Activated CD4-positive, CD25-positive, alpha-beta regulatory T cell treated with anti-CD3 and anti-CD28 coated beads, Interleukin-2, amount 50 U/mL, for 16 hours (primary cell): ENCODE measurements around the gene TMEM17.

Experiments
- DNase-seq: peaks from one replicate; pipeline ENCODE4 v3.0.0-alpha.2; 2020; ENCODE audit warnings: low read depth, low spot score

The TMEM17 gene

DNA sequence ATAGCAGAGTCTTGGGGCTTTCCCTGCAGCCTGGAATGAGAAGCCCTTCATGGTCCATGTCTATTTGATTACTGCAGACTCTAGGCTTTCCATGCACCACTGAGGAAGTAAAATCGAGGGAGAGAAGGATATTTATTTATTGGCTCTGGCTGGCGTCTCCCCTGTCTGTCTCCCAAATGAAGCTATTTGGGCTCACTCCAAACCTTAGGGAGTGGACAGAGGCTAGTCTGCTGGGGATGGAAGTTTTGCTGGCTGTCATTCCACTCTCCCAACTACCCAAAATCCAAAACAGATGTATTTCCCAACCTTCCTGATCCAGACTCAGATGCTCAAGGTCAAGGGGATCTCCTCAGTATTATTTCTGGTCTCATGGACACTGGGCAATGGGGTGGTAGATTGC is 33.7 kb downstream of the TMEM17 start:
- DNase-seq: no peak

DNA sequence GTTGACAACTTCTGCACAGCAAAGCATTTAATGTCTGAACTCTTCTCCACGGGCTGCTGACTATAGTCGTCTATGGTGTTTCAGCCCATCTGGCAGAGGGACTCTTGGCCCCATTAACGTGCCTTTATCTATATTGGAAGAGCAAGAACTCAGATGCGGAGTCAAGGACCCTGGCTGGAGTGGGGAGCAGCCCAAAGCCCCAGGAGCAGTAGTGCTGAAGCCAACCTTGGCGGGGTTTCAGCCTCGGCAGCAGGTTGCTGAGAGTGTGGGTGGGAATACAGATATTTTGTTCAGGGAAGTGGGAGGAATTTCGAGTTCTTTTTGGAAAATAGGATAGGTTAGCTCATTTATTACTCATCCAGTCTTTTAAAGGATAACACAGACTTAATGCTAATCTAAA is 34.2 kb downstream of the TMEM17 start:
- DNase-seq: no peak

DNA sequence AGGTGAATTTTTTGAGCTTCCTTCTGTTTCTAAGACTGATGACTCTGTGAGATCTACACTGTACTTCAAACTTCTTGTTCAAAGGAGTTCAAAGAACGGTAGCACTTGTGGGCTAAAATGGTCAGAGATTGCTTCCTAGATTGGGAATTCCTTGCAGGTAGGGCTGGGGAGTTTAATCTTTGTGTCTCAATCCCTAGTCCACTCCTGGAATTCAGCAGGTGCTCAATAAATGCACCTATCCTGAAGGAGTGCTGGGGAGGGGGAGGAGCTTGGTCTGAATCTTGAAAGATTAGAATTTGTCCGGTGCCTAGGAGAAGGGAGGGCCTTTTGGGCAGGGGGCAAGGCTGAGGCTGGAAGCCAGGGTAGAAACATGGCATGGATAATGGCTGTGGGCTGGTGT is 34.6 kb downstream of the TMEM17 start:
- no peak for DNase-seq

GRCh38 chr2:62469548-62469947 is 36.4 kb downstream of the TMEM17 start:
- no peak for DNase-seq

GRCh38 chr2:62469114-62469513 is 36.9 kb downstream of the TMEM17 start:
- DNase-seq: no peak

DNA sequence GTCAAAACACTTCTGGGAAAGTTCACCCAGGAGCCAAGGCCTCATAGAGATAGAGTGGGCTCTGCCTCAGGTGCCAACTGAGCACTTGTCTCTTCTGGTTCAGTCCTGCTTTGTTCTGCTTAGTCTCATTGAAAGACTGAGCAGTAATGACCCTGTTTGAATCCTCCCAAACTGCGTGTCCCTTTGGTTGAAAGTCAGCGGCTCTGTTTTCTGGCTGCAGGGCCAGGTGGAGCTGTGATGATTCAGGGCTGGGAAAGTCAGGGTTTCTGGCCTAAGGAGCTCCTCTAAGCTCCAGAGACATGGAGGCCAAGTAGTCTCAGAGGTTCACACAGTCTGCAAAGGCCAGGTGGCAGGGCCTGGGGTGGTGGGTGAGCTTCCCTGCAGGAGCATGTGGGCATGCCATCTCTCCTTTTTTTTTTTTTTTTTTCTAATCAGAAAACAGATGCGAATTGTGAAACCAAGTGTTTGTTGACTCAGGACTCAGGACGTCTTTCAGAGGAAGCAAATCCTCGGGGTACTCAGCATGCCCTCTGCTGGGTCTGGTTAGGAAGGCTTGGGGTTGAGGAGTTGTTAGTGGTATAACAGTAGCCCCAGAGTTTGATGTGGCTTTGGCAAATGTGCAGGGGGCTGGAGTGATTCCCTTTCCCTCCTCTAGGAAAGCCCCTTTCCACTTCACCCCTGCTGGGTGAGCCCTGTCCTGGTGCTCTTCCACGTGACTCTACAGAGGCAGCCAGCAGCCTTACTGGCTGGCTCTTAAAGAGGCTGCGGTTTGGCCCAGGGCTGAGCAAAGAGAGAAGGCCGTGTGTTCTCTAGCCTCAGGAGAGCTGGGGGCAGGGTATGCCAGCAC is 38.3 kb downstream of the TMEM17 start:
- no peak for DNase-seq

- DNase-seq: no peak
Observed at GRCh38 chr2:62467100-62467474, 38.9 kb downstream of the TMEM17 start.

- no peak for DNase-seq
Observed at GRCh38 chr2:62466503-62466854, 39.5 kb downstream of the TMEM17 start.

- DNase-seq: no peak
Observed at GRCh38 chr2:62465741-62466502, 40.1 kb downstream of the TMEM17 start.

- DNase-seq: no peak
Observed at GRCh38 chr2:62465039-62465740, 40.8 kb downstream of the TMEM17 start.

DNA sequence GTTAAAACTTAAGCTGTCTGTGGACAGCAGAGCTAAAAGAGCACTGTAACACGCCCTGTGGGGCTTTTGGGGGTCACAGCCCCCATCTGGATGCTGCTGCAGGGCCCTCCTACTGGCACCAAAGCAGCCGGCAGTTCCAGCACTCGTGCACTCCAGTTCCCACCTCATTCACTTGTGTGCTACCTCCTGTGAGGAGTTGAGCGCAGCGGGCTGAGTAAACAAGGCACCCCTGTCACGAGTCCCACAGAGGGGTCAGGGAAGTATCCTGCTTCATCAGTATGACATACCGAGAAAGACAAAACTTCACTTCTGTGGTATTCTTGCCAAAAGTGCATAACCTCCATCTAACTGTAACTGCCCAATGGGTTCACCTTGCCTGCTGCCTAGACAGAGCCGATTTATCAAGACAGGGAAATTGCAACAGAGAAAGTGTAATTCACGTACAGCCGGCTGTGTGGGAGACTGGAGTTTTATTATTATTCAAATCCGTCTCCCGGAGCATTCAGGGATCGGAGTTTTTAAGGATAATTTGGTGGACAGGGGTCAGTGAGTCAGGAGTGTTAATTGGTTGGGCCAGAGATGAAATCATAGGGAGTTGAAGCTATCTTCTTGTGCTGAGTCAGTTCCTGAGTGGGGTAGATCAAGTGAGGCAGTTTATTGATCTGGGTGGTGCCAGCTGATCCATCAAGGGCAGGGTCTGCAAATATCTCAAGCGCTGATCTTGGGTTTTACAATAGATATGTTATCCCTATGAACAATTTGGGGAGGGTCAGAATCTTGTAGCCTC is 41.6 kb downstream of the TMEM17 start:
- DNase-seq: no peak

DNA sequence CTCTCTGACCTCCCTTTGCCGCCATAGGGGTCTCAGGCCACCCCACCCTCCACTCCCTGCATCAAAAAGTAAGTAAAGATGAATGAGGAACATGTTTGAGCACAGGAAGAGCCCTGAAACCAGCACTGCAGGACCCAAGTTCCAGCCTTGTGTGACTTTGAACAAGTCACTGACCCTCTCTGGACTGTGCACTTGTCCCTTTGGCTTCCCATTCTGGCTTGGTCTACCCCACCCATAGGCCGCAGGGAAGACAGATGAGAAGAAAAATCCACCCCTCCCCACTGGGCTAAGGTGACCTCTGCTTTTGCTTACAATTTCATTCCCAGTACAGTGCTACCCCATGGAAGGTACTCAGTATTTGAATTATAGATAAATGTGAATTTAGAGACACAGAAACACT is 43.8 kb downstream of the TMEM17 start:
- no peak for DNase-seq

DNA sequence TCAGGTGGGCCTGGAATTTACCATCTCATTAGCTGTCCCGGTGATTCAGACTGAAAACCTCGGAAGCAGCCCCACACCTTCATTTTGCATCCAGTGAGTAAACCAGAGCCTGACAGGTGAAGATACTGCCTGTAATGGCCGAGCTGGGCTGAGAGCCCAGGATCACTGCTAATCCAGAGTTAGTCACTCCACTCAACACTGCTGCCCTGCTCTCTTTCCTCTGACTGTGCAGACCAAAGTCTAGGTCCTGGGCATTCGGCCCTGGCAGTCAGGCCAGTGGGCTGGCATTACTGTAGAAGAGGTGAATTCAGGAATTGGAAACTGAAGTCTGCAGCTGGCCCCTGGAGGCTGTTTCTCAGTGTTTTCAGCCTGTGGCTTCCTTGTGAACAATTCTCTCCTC is 44.3 kb downstream of the TMEM17 start:
- DNase-seq: no peak

DNA sequence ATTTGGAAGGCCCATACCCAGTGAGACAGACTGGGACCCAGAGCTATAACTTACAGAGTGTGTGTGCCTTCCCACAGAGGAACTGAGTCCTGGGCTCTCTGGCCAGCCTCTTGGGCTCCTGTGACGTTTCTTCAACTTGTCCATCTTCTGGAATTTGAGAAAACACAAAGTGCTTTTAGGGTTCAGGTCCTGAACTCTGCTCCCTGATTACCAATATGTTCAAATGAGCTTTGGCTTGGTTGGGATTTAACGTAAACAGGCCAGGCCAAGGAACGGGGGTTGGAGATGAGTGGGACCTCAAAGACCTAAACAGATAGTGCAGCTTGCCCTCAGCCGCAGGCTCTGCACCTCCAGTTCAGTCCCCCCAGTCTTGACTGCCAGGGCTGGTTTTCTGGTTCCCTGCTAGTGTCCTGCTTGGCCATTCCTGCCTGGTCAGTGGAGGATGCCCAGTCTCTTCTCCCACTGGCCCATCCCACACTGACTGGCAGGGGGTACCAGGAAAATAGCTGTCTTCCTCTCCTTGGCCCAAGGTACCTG is 44.9 kb downstream of the TMEM17 start:
- DNase-seq: no peak

DNA sequence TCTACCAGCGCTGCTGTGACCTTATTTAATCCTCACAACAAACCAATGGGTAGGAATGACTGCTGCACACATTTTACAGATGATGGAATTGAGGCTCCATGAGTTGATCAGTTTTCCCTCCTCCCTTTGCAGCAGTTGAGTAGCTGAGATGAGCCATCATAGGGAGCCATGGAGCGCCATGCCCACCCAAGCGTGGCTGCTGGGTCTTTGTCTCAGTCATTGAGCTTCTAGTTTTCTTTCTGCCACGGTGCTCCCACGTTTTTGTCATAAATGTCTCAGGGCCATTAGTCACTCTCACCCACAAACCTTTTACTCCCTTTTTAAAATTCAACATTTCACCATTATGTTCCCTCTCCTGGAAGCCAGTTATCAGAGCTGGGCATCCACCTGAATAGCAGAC is 45.8 kb downstream of the TMEM17 start:
- DNase-seq: no peak

DNA sequence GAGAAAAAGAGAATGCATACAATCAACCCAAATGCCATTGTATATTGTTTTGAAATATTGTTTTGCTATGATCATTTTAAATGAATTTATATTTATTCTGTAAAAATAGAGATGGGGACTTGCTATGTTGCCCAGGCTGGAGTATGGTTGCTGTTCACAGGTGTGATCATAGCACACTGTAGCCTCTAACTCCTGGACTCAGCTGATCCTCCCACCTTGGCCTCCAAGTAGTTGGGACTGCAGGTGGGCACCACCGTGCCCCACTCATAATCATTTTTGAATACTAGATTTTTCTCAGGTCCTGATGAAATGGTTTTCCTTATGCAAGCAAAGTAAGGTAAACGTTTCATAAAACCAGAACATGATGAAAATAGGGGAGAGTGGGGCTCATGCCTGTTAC is 46.3 kb downstream of the TMEM17 start:
- no peak for DNase-seq

DNA sequence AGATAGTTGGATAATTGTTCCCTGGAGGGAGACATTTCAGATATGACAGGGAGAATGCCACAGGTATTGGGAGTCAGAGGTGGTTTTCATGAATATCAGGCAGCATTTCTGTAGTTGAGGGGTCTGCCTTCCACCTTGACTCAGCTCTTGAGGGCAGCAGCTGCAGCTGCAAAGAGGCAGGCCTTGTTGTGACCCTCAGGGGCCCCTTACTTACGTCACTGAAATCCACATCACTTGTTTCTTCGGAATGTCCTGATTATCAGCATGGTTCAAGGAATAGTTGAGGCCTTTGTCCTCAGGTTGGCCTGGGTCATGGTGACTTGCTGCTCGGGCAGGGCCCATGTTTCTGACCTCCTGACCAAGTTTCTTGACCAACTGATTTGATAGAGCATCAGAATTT is 46.9 kb downstream of the TMEM17 start:
- DNase-seq: no peak

DNA sequence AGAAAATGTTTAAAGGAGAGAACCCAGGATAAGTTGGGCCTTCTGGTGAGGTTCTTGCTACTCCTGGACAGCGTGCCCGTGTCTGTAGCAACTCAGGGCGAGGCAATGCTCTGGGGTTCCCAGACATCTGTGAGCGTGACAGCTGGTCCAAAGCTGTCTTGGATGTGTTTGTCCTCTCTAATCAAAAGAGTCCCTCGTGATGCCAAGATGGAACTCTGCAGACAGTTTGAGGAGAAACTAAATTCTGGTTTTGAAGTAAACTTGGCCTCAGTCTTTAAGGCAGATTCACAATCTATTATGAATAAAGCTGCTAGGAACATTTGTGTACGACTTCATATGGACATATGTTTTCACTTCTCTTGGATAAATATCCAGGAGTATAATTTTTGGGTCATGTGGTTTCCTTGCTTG is 47.3 kb downstream of the TMEM17 start:
- DNase-seq: no peak

- DNase-seq: no peak
Observed at GRCh38 chr2:62458206-62458641, 47.8 kb downstream of the TMEM17 start.

DNA sequence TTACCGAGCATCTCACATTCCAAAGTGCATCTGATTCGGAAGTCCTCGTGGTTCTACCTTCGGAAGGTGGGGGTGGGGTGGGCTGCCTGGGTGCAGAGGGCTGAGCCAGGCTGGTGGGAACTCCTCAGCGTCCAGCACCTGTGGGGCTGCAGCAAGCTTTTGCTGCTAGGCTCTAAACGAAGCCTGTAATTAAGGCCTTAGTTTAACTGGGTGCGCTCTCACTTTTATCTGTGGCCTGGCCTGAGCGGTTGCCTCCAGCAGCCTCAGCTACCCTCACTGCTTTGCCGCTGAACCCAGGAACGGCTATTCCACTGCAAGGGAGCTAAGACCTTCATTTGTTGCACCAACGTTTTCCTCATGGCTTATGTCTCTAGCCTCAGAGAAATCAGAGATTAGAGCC is 48.4 kb downstream of the TMEM17 start:
- DNase-seq: no peak

GRCh38 chr2:62456721-62457539 is 49.1 kb downstream of the TMEM17 start:
- peak; percentile 21 for DNase-seq
